Esophagus squamous epithelium (tissue), 5 donors: Measurements from ENCODE around the gene RAET1E. TPM values are rescaled to one million over a fixed set of nuclear protein-coding genes. Genes with fewer than 3 reads are reported as not detected.

Experiments used
- DNase-seq: peaks from one replicate; lab custom pipeline; 2025; lab: John Stamatoyannopoulos, UW
- H3K27ac ChIP-seq, 4 donors: fragments of 200-600 bp; sonication (generic); one replicate each; pipeline ENCODE4 v1.5.1; 2016 to 2019; ENCODE audit warnings: mild to moderate bottlenecking in 1 of 4
- H3K27me3 ChIP-seq, 4 donors: fragments of 200-600 bp; sonication (generic); 1 replicate in 3 of 4; 2 replicates in 1 of 4; pipeline versions ENCODE4 v1.5.1 to v1.6.0; 2017 to 2021; ENCODE audit warnings: antibody characterized with exemption in 1 of 4
- H3K36me3 ChIP-seq, 3 donors: fragments of 200-600 bp; sonication (generic); one replicate each; pipeline ENCODE4 v1.5.1; 2016 to 2019
- H3K4me1 ChIP-seq, 3 donors: fragments of 200-600 bp; sonication (generic); one replicate each; pipeline ENCODE4 v1.5.1; 2017 to 2019
- H3K4me3 ChIP-seq, 4 donors: fragments of 200-600 bp; sonication (generic); 1 replicate in 3 of 4; 2 replicates in 1 of 4; pipeline ENCODE4 v1.5.1; 2016 to 2019; ENCODE audit warnings: mild to moderate bottlenecking in 2 of 4, moderate library complexity in 1 of 4
- H3K9me3 ChIP-seq, 3 donors: fragments of 200-600 bp; sonication (generic); one replicate each; pipeline ENCODE4 v1.5.1; 2016 to 2019
- POLR2A ChIP-seq, 4 donors: fragments of 450-650 bp; IDR thresholded peaks; one replicate each; pipeline ENCODE4 v1.6.1; 2017; ENCODE audit warnings: antibody characterized with exemption in 4 of 4, mild to moderate bottlenecking in 4 of 4, moderate library complexity in 3 of 4
- WGBS, 2 donors: methylation state at CpG; one replicate each; pipeline ENCODE4 v1.1.5; 2018; 5-methylcytosine and 5-hydroxymethylcytosine counted together
- intact Hi-C: fragments of 100-400 bp; cut with DNase I; formaldehyde crosslinking; loops from one replicate; pipeline ENCODE4 v1.15.0; 2022
- total RNA-seq, 4 donors: library from RNA; depleted of rRNA; stranded (reverse); fragments of >200 nt; gene quantifications; one replicate each; pipeline ENCODE4 v1.1.0, GENCODE V29; 2016
- TF ChIP-seq, protein P1 (sequence below), 6 experiments: fragments of 450-650 bp in 4 of 6; fragments of 200-600 bp in 2 of 6; sonication (generic) in 2 of 6; IDR thresholded peaks; one replicate each; pipeline ENCODE4 v1.5.1; 2016 to 2019; ENCODE audit warnings: antibody characterized with exemption in 6 of 6, mild to moderate bottlenecking in 4 of 6, moderate library complexity in 4 of 6
- donor health status: DM: yes; HTN: yes; CAD: no.

RAET1E gene
- total RNA-seq, 4 donors from 2014 or later, result 50.1 to 90.1 (median 67.9) TPM

DNA sequence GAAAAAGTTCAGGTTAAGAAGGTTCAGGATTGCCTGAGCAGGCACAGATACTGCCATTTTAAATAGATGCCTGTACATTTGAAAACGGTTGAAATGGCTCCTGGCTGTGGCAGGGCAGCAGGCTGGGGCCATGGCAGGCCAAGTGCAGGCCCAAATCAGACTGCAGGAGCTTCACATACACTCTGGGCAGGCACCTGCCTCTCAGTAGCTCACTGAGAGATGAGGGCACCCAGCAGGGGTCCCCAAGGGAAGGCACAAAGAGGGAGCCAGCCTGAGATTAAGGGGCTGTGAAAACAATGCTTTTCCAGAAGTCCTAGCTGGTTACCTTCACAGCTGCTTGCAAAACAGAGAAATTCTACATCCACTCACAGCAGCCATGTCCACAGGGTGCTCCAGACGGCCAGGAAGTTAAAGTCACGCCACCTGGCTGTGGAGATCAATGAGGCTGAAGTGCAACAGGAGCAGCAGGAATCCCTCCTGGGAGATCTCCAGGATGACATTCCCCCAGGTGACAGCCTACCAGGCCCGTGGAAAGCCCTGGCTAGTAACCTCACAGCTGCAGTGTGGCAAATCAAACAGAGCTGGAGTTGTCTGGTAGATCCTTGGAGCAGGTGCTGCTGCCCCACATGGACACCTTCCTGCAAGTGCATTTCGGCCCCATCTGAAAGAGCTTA, 6.2 kb upstream of the RAET1E start:
- TF ChIP-seq, protein P1, sequence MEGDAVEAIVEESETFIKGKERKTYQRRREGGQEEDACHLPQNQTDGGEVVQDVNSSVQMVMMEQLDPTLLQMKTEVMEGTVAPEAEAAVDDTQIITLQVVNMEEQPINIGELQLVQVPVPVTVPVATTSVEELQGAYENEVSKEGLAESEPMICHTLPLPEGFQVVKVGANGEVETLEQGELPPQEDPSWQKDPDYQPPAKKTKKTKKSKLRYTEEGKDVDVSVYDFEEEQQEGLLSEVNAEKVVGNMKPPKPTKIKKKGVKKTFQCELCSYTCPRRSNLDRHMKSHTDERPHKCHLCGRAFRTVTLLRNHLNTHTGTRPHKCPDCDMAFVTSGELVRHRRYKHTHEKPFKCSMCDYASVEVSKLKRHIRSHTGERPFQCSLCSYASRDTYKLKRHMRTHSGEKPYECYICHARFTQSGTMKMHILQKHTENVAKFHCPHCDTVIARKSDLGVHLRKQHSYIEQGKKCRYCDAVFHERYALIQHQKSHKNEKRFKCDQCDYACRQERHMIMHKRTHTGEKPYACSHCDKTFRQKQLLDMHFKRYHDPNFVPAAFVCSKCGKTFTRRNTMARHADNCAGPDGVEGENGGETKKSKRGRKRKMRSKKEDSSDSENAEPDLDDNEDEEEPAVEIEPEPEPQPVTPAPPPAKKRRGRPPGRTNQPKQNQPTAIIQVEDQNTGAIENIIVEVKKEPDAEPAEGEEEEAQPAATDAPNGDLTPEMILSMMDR (IDR thresholded peaks at IDR 0.05), result no peak
- peaks cover 15 to 42% (median 18%) of the 10 kb centered on the region in 3 donors for H3K4me1 ChIP-seq
- DNase-seq, result no peak
- 59 to 81% methylated on average over 1 to 2 of the region's 5 CpGs for WGBS, 2 donors
- H3K9me3 ChIP-seq, result peaks cover 0 to 12% (median 7%) of the 10 kb centered on the region in 3 donors
- no peaks in the 10 kb centered on the region for H3K27me3 ChIP-seq
- intact Hi-C loops, result no loop called here
- no peak overlapping the region for H3K27ac ChIP-seq
- no peaks in the 10 kb centered on the region for H3K36me3 ChIP-seq
- H3K4me3 ChIP-seq, result no peak overlapping the region

DNA sequence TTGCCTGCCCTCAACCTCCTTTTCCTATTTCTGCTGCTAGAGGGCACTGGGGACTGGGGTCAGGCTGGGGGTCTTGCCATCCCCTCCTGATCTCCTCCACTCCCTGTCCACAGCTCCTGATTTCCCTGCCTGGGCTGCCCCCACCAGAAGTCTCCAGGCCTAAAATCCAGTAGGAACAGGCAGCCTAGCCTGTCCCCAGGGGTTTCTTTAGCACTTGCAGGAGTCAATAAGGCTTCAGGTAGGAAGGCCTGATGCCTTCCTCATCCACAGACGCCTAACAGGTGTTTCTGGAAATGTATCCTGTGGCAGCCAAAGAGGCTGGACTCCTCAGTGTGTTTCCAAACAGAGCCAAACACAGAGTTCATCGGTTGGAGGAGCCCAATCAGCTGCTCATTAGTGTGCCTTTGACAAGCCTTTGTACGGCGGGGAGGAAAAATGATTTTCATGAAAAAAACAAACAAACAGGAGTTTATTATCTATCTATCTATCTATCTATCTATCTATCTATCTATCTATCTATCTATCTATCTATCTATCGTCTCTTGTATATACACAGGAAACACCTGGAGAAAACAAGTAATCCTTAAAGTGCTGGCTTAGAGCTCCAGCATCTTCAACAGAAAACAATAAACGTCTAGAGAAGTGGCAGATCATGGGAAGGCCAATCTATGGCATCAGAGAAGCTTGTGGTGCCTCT, 3.7 kb upstream of the RAET1E start:
- Histone ChIP-seq H3K36me3 (no peaks in the 10 kb centered on the region), H3K27me3 (no peaks in the 10 kb centered on the region), H3K9me3 (no peaks in the 10 kb centered on the region), H3K4me1 (peaks cover 34 to 67% (median 40%) of the 10 kb centered on the region in 3 donors), H3K27ac (peak overlapping the region; percentile 84 to 95 (median 90)), H3K4me3 (no peak overlapping the region)
- TF ChIP-seq, protein P1 (IDR thresholded peaks at IDR 0.05), result no peak
- no peak for TF ChIP-seq POLR2A (IDR thresholded peaks at IDR 0.05)
- DNase-seq, result no peak
- WGBS, 2 donors, result 74 to 80% methylated on average over 5 to 6 of the region's 6 CpGs
- intact Hi-C loops, result no loop called here

DNA sequence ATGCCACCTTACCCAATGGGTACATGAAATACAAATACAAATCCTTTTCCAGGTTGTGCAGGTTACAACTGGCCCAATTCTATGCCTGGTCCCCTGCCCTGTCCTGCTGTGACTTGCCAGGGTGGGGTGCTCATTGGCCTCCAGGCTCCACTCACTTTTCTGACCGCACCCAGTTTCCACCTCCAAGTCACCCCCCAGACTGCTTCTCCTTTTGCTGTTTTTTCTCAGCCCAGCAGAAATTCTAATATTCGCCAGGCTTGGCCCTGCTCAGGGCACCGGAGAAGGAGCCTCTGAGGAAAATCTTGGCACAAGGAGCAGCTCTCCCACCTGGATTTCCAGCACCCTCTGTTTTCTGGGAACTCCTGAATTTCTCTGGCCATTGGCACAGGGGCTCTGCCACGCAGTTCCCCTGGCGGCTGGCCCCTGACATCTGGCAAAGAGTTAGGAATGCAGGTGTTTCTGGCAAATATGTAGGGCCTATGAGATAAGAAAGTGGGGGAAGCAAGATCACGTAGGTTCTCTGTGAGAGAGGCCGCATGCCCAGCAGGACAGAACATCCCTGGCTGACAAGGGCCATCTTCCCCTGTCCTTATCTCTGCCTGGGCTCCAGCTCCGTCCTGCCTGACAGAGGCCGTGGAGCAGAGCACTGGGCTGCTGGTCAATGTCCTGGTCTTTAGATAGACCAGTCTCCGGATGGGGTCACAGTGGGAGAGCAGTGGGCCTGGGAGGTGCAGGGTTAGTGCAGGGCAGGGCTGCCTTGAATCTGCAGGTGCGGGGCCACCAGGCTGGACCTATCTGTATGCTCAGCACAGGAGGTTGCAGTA, 2.9 kb upstream of the RAET1E start:
- 45 to 68% methylated on average over 4 to 8 of the region's 11 CpGs for WGBS, 2 donors
- H3K36me3 ChIP-seq, result no peaks in the 10 kb centered on the region
- no peak for DNase-seq
- H3K27me3 ChIP-seq, result no peaks in the 10 kb centered on the region
- peaks cover 42 to 74% (median 47%) of the 10 kb centered on the region in 3 donors for H3K4me1 ChIP-seq
- TF ChIP-seq, protein P1 (IDR thresholded peaks at IDR 0.05), result peak in 1 of 6 experiments; percentile 3
- TF ChIP-seq POLR2A (IDR thresholded peaks at IDR 0.05), result no peak
- H3K27ac ChIP-seq, result peak overlapping the region; percentile 84 to 95 (median 90)
- H3K9me3 ChIP-seq, result no peaks in the 10 kb centered on the region
- no peak overlapping the region for H3K4me3 ChIP-seq
- intact Hi-C loops, result no loop called here

GRCh38 chr6:149899926-149900619, 2.2 kb upstream of the RAET1E start:
- 60 to 83% methylated on average over 4 to 6 of the region's 7 CpGs for WGBS, 2 donors
- H3K27ac ChIP-seq, result peak overlapping the region; percentile 84 to 95 (median 90)

More at GRCh38 chr6:149899926-149900619, 2.2 kb upstream of the RAET1E start:
- no peak for DNase-seq
- no peaks in the 10 kb centered on the region for H3K27me3 ChIP-seq
- no peak for TF ChIP-seq POLR2A (IDR thresholded peaks at IDR 0.05)
- TF ChIP-seq, protein P1 (IDR thresholded peaks at IDR 0.05), result no peak
- H3K9me3 ChIP-seq, result no peaks in the 10 kb centered on the region
- intact Hi-C loops, result no loop called here
- peak overlapping the region in 1 of 4 donors; percentile 8 for H3K4me3 ChIP-seq
- peaks cover 49 to 79% (median 55%) of the 10 kb centered on the region in 3 donors for H3K4me1 ChIP-seq
- H3K36me3 ChIP-seq, result no peaks in the 10 kb centered on the region
